Measurements from ENCODE around the gene DRD5.
"Not testable (repeated sequence)": the region's sequence is repeated elsewhere in the genome, so short reads cannot be mapped to it uniquely, and the experiment has no call there.

DRD5 gene

DNA sequence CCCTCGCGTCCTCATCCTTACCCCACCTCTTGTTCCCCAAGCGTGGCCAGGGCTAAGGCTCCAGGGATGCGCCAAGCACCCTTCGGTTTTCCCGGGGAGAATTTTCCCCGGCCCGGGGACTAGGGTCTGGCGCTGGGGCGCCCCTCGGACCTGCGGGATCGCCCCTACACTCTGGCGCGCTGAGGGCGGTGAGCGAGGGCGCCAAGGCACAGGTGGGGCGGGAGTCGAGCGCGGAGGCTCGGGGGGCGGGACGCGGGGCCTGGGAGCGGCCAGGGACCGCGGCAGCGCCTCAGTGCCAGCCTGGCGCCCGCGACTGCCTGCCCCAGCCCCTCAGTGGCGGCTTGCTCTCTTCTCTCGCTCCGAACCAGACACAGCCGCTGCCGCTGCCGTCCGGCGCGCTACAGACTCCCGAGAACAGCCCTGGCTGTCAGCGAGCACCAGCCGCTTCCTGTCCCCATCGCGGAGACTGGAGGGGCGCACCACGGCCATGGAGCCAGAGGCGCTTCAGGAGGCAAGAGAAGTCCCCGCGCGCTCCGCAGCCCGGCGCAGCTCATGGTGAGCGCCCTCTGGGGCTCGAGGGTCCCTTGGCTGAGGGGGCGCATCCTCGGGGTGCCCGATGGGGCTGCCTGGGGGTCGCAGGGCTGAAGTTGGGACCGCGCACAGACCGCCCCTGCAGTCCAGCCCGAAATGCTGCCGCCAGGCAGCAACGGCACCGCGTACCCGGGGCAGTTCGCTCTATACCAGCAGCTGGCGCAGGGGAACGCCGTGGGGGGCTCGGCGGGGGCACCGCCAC is at the start of gene DRD5:
DRD5 (plus strand) TSS at position 292 of the 793 bp plus-strand sequence; CDS start at position 688, 396 bp downstream.
- Histone ChIP-seq H3K79me2 (ENCODE audit: control insufficient read depth, insufficient read depth, low read length, unreplicated experiment) (no peaks in the 10 kb centered on the region), H3K36me3 (ENCODE audit: insufficient read depth, low read length) (no peaks in the 10 kb centered on the region), H3K4me3 (ENCODE audit: low read depth, low read length) (no peak within 1 kb of the TSS), H3K27me3 (ENCODE audit: insufficient read depth, low read length) (no peaks in the 10 kb centered on the region), H3K4me1 (ENCODE audit: control insufficient read depth, insufficient read depth, low read length, unreplicated experiment) (no peaks in the 10 kb centered on the region), H2AFZ (ENCODE audit: low read length, unreplicated experiment) (no peak within 1 kb of the TSS), H3K27ac (ENCODE audit: low read depth, low read length) (no peak within 1 kb of the TSS)

DNA sequence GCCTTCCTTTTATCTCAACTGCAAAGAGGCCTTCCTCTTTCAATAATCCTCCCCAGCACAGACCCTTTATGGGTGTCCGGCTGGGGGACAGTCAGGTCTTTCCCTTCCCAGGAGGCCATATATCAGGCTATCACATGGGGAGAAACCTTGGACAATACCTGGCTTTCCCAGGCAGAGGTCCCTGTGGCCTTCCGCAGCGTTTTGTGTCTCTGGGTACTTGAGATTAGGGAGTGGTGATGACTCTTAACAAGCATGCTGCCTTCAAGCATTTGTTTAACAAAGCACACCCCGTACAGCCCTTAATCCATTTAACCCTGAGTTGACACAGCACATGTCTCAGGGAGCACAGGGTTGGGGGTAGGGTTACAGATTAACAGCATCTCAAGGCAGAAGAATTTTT is 49.2 kb upstream of the DRD5 start:
- H3K4me1 ChIP-seq (ENCODE audit: control insufficient read depth, insufficient read depth, low read length, unreplicated experiment); H3K27ac ChIP-seq (ENCODE audit: low read depth, low read length); H3K27me3 ChIP-seq (ENCODE audit: insufficient read depth, low read length); H3K36me3 ChIP-seq (ENCODE audit: insufficient read depth, low read length); H3K4me3 ChIP-seq (ENCODE audit: low read depth, low read length); H2AFZ ChIP-seq (ENCODE audit: low read length, unreplicated experiment); H3K79me2 ChIP-seq (ENCODE audit: control insufficient read depth, insufficient read depth, low read length, unreplicated experiment): not testable (repeated sequence)

- H3K27ac ChIP-seq (ENCODE audit: low read depth, low read length), result no peak overlapping the region
- H3K36me3 ChIP-seq (ENCODE audit: insufficient read depth, low read length), result no peaks in the 10 kb centered on the region
- no peaks in the 10 kb centered on the region for H3K4me1 ChIP-seq (ENCODE audit: control insufficient read depth, insufficient read depth, low read length, unreplicated experiment)
- no peak overlapping the region for H2AFZ ChIP-seq (ENCODE audit: low read length, unreplicated experiment)
- no peak overlapping the region for H3K4me3 ChIP-seq (ENCODE audit: low read depth, low read length)
- no peaks in the 10 kb centered on the region for H3K79me2 ChIP-seq (ENCODE audit: control insufficient read depth, insufficient read depth, low read length, unreplicated experiment)
- H3K27me3 ChIP-seq (ENCODE audit: insufficient read depth, low read length), result no peaks in the 10 kb centered on the region
Measured at GRCh38 chr4:9735515-9735914, 45.9 kb upstream of the DRD5 start.

- not testable (repeated sequence) for H3K27me3 ChIP-seq (ENCODE audit: insufficient read depth, low read length); H3K79me2 ChIP-seq (ENCODE audit: control insufficient read depth, insufficient read depth, low read length, unreplicated experiment); H2AFZ ChIP-seq (ENCODE audit: low read length, unreplicated experiment); H3K4me3 ChIP-seq (ENCODE audit: low read depth, low read length); H3K27ac ChIP-seq (ENCODE audit: low read depth, low read length); H3K4me1 ChIP-seq (ENCODE audit: control insufficient read depth, insufficient read depth, low read length, unreplicated experiment); H3K36me3 ChIP-seq (ENCODE audit: insufficient read depth, low read length)
Measured at GRCh38 chr4:9737280-9737679, 44.2 kb upstream of the DRD5 start.

GRCh38 chr4:9743789-9744188 is 37.6 kb upstream of the DRD5 start:
- not testable (repeated sequence) for H3K4me3 ChIP-seq (ENCODE audit: low read depth, low read length); H3K27me3 ChIP-seq (ENCODE audit: insufficient read depth, low read length); H3K36me3 ChIP-seq (ENCODE audit: insufficient read depth, low read length); H3K79me2 ChIP-seq (ENCODE audit: control insufficient read depth, insufficient read depth, low read length, unreplicated experiment); H3K27ac ChIP-seq (ENCODE audit: low read depth, low read length); H2AFZ ChIP-seq (ENCODE audit: low read length, unreplicated experiment); H3K4me1 ChIP-seq (ENCODE audit: control insufficient read depth, insufficient read depth, low read length, unreplicated experiment)

GRCh38 chr4:9745782-9746181 is 35.7 kb upstream of the DRD5 start:
- no peaks in the 10 kb centered on the region for H3K27me3 ChIP-seq (ENCODE audit: insufficient read depth, low read length)
- H3K4me3 ChIP-seq (ENCODE audit: low read depth, low read length), result no peak overlapping the region
- no peak overlapping the region for H2AFZ ChIP-seq (ENCODE audit: low read length, unreplicated experiment)
- H3K4me1 ChIP-seq (ENCODE audit: control insufficient read depth, insufficient read depth, low read length, unreplicated experiment), result no peaks in the 10 kb centered on the region
- H3K79me2 ChIP-seq (ENCODE audit: control insufficient read depth, insufficient read depth, low read length, unreplicated experiment), result no peaks in the 10 kb centered on the region
- H3K27ac ChIP-seq (ENCODE audit: low read depth, low read length), result no peak overlapping the region
- no peaks in the 10 kb centered on the region for H3K36me3 ChIP-seq (ENCODE audit: insufficient read depth, low read length)

GRCh38 chr4:9758641-9759317 is 22.7 kb upstream of the DRD5 start:
- H3K79me2 ChIP-seq (ENCODE audit: control insufficient read depth, insufficient read depth, low read length, unreplicated experiment), result no peaks in the 10 kb centered on the region
- no peaks in the 10 kb centered on the region for H3K36me3 ChIP-seq (ENCODE audit: insufficient read depth, low read length)
- H3K4me1 ChIP-seq (ENCODE audit: control insufficient read depth, insufficient read depth, low read length, unreplicated experiment), result no peaks in the 10 kb centered on the region
- H3K27ac ChIP-seq (ENCODE audit: low read depth, low read length), result no peak overlapping the region
- no peak overlapping the region for H3K4me3 ChIP-seq (ENCODE audit: low read depth, low read length)
- H3K27me3 ChIP-seq (ENCODE audit: insufficient read depth, low read length), result no peaks in the 10 kb centered on the region
- no peak overlapping the region for H2AFZ ChIP-seq (ENCODE audit: low read length, unreplicated experiment)

DNA sequence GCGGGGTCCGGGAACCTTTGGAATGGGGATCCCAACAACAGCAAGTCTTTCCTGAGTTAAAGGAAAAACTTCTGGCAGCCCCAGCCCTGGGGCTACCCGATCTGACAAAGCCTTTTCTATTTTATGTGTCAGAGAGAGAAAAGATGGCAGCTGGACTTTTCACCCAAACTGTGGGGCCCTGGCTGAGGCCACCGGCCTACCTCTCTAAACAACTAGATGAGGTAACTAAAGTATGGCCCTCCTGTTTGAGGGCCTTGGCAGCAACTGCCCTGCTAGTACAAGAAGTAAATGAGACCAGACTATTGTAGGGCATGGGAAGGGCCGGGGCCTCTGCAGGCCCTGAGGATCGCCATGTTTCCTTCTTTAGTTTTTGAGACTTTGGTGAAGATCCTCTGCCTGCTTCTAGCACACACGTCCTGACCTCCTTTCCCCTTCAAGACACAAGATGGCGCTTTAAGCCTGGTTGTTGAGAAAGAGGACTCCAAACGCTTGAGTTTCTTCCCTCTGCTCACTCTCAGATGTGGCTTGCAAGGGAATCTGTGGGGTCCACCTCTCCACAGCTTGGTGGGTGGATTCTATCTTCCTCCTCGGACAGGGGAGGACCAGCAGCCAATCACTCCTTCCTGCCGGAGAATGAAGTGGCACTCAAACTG is 18.5 kb upstream of the DRD5 start:
- Histone ChIP-seq H3K4me1 (ENCODE audit: control insufficient read depth, insufficient read depth, low read length, unreplicated experiment) (no peaks in the 10 kb centered on the region), H3K27ac (ENCODE audit: low read depth, low read length) (no peak overlapping the region), H3K27me3 (ENCODE audit: insufficient read depth, low read length) (no peaks in the 10 kb centered on the region), H3K36me3 (ENCODE audit: insufficient read depth, low read length) (no peaks in the 10 kb centered on the region), H3K4me3 (ENCODE audit: low read depth, low read length) (no peak overlapping the region), H2AFZ (ENCODE audit: low read length, unreplicated experiment) (no peak overlapping the region), H3K79me2 (ENCODE audit: control insufficient read depth, insufficient read depth, low read length, unreplicated experiment) (no peaks in the 10 kb centered on the region)

- Histone ChIP-seq H3K79me2 (ENCODE audit: control insufficient read depth, insufficient read depth, low read length, unreplicated experiment) (no peaks in the 10 kb centered on the region), H3K36me3 (ENCODE audit: insufficient read depth, low read length) (no peaks in the 10 kb centered on the region), H3K4me3 (ENCODE audit: low read depth, low read length) (no peak overlapping the region), H3K4me1 (ENCODE audit: control insufficient read depth, insufficient read depth, low read length, unreplicated experiment) (no peaks in the 10 kb centered on the region), H3K27ac (ENCODE audit: low read depth, low read length) (no peak overlapping the region), H3K27me3 (ENCODE audit: insufficient read depth, low read length) (no peaks in the 10 kb centered on the region), H2AFZ (ENCODE audit: low read length, unreplicated experiment) (no peak overlapping the region)
Measured at GRCh38 chr4:9764155-9764696, 17.2 kb upstream of the DRD5 start.

DNA sequence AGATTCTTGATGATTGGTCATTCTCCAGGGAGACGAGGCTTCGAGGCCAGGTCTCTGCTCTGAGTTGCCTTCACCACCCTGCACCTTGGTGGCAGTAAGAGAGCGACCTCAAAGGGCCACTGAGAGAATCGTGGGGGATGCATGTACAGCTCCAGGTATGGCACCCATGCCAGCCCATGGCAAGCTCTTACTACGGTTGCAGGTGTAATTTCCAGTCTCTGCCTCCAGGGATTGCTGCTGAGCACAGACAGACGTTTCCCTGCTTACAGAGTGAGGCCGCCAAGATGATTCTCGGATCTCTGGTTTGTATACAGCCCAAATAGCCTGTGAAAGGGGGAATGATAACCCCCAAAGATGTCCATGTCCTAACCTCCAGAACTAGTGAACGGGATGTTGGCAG is 16.3 kb upstream of the DRD5 start:
- H3K27ac ChIP-seq (ENCODE audit: low read depth, low read length), result no peak overlapping the region
- no peaks in the 10 kb centered on the region for H3K27me3 ChIP-seq (ENCODE audit: insufficient read depth, low read length)
- H3K36me3 ChIP-seq (ENCODE audit: insufficient read depth, low read length), result no peaks in the 10 kb centered on the region
- no peaks in the 10 kb centered on the region for H3K4me1 ChIP-seq (ENCODE audit: control insufficient read depth, insufficient read depth, low read length, unreplicated experiment)
- no peak overlapping the region for H3K4me3 ChIP-seq (ENCODE audit: low read depth, low read length)
- H2AFZ ChIP-seq (ENCODE audit: low read length, unreplicated experiment), result no peak overlapping the region
- no peaks in the 10 kb centered on the region for H3K79me2 ChIP-seq (ENCODE audit: control insufficient read depth, insufficient read depth, low read length, unreplicated experiment)
